NCI-H446 treated with DMSO at 0.1 percent for 48 hours (cell line): ENCODE data around the gene PTBP2.

Source experiments
- DNase-seq: peaks from one replicate; lab custom pipeline; 2025; lab: John Stamatoyannopoulos, UW

The PTBP2 gene, protein sequence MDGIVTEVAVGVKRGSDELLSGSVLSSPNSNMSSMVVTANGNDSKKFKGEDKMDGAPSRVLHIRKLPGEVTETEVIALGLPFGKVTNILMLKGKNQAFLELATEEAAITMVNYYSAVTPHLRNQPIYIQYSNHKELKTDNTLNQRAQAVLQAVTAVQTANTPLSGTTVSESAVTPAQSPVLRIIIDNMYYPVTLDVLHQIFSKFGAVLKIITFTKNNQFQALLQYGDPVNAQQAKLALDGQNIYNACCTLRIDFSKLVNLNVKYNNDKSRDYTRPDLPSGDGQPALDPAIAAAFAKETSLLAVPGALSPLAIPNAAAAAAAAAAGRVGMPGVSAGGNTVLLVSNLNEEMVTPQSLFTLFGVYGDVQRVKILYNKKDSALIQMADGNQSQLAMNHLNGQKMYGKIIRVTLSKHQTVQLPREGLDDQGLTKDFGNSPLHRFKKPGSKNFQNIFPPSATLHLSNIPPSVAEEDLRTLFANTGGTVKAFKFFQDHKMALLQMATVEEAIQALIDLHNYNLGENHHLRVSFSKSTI

GRCh38 chr1:96721416-96722160 is at the start of gene PTBP2:
TSS of gene PTBP2 (plus strand) at chr1:96721784. CDS start at chr1:96721865, 81 bp downstream.
- DNase-seq = peak; percentile 74

- DNase-seq = no peak
Observed at GRCh38 chr1:96674915-96675314, 46.7 kb upstream of the PTBP2 start.

GRCh38 chr1:96682056-96682455 is 39.5 kb upstream of the PTBP2 start:
- no peak for DNase-seq

DNA sequence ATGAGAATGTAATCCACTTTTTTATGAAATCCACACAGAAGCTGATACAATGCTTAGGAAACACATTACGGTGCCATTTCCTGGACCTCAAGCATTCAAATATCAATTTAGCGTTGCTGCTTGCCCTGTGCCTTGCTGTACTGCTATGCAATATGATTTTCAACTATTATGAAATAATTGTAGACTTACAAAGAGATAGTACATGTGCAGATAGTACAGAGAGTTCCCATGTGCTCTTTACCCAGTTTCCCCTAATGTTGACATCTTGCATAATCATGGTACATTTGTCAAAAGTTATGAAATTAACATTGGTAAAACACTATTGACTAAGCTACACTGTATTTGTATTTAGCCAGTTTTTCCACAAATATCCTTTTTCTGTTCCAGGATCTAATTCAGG is 37.7 kb upstream of the PTBP2 start:
- no peak for DNase-seq

DNA sequence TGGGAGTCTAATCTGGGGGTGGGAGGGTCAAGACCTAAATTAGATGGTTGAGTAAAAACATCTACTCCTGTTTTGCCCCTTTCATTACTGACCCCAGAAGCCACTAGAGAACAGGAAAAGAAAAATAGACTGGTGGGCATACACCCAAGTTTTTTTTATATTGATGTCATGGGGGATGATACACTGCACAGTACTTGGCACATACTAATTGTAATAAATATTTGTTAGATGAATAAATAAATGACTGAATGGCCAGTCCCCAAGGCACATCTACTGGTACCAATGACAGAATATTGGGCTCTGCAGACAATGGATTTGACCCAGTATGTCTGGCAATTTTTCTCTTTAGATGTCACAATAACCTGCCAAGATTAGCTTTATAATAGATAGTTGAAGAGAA is 36.8 kb upstream of the PTBP2 start:
- DNase-seq = no peak

- DNase-seq = no peak
Observed at GRCh38 chr1:96688767-96689166, 32.8 kb upstream of the PTBP2 start.

GRCh38 chr1:96695954-96696353 is 25.6 kb upstream of the PTBP2 start:
- DNase-seq = no peak

DNA sequence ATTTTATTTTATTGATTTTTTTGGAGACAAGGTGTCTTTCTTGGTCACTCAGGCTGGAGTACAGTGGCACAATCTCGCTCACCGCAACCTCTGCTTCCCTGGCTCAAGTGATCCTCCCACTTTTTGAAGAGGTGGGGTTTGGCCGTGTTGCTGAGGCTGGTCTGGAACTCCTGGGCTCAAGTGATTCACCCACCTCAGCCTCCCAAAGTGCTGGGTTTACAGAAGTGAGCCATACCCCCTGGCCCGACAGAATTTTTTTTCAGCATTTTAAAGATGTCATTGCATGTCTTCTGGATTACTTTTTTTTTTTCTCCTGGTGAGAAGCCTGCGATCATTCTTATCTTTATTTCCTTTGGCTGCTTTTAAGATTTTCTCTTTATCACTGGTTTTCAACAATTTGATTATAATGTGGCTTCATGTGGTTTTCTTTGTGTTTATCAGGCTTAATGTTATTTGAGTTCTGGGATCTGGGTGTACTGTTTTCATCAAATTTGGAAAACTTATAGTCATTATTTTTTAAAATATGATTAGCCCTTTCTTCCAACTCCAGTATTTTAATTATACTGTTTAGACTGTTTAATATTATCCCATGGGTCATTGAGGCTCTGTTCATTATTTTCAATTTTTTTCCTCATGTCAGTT is 23.1 kb upstream of the PTBP2 start:
- no peak for DNase-seq

DNA sequence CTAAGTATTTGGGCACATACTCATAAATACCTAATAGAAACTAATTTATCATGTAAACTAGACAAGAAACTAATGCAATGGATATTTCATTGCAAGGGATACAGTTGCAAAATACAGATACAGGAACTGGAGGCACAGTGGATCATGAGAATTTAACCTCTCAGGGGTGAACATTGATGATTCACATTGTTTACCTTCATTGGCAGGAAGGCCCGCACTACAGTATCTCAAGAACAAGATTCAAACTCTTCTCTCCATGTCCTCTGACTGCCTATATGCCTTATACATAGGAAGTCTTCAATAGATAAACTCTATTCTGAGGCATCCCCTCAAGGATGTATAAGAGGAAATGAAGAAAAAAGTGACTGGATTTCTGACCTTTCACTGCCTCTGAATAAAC is 18.4 kb upstream of the PTBP2 start:
- DNase-seq = no peak

- no peak for DNase-seq
Observed at GRCh38 chr1:96707023-96707422, 14.6 kb upstream of the PTBP2 start.

GRCh38 chr1:96708482-96708881 is 13.1 kb upstream of the PTBP2 start:
- DNase-seq = no peak

GRCh38 chr1:96710708-96711477 is 10.7 kb upstream of the PTBP2 start:
- DNase-seq = no peak

DNA sequence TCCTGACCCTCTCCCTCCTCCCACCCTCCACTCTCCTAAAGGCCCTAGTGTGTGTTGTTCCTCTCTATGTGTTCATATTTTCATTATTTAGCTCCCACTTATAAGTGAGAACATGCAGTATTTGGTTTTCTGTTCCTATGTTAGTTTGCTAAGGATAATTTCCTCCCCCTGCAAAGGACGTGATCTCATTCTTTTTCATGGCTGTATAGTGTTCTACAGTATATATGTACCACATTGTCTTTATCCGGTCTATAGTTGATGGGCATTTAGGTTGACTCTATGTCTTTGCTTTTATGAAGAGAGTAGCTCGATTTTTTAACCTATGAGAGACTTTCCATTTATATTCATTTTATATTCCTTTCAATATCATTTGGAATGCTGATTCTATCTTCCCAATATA is 7.9 kb upstream of the PTBP2 start:
- no peak for DNase-seq

DNA sequence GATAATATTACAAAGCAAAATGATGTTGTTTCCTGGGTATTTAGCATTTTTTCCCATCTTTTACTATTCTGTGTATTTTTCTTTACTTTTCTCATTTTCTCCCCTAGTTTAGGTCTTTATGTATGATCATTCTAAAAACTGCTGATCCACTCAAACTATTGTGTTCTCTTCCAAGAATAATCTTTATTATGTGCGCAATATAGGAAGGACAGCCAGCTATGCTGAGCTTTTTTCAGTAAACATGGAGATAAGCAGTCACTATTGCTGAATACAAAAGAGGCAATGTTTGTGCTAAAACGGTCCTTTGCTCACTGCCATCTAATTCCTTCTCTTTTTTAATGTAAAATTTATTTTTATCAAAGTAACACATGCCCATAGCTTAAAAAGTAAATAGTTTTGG is 6.7 kb upstream of the PTBP2 start:
- DNase-seq = no peak

DNA sequence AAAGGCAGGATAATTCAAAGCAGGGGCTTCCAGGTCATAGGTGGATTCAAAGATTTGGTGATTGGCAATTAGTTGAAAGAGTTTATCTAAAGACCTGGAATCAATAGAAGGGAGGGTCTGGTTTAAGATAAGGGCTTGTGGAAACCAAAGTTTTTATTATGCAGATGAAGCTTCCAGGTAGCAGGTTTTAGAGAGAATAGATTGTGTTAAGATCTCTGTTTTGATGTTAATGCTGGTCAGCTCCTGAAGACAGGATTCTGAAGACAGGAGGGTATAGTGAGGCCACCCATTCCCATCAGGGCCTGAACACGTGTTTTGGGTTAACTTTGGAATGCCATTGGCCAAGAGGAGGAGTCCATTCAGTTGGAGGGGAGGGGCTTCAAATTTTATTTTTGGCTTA is 6.1 kb upstream of the PTBP2 start:
- no peak for DNase-seq

GRCh38 chr1:96721053-96721415 is 550 bp upstream of the PTBP2 start:
- no peak for DNase-seq

DNA sequence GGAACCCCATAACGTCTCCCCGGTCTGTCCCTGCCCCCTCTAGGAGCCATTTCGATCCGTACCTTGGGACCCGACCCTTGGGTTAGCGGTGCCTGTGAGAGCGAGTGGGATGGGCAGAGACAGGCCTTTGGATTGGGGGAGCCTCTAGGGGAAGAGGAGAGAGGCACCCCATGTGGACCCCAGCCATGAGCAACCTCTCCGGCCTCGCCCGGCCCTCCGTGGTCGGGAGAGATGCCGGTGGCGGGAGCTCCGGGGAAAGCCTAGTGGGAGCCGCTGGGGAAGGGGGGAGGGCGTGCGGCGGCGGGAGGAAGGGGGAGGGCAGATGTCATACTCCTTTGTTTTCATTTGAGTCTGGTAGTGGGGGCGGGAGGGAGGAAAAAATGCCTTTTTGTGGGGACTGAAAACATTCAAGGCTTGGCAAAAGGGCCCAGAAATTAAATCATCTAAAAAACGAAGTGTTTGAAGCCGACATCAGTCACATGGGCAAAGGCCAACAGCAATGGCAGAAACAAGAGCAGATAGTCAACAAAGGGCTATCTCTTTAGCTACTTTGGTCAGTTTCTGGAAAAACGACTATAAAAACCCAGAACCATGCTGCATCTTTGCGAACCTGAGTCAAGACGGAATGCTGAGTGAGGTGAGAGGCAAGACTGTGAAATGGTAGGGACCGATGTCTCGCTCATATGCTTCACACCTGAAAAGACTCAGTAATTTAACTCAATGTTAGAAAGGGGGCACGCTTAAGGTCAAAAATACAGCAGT is 758 bp downstream of the PTBP2 start:
- DNase-seq = no peak

- DNase-seq = no peak
Observed at GRCh38 chr1:96722958-96723357, 1.4 kb downstream of the PTBP2 start.

GRCh38 chr1:96723377-96723776 is 1.8 kb downstream of the PTBP2 start:
- no peak for DNase-seq

GRCh38 chr1:96723936-96724335 is 2.4 kb downstream of the PTBP2 start:
- DNase-seq = no peak

DNA sequence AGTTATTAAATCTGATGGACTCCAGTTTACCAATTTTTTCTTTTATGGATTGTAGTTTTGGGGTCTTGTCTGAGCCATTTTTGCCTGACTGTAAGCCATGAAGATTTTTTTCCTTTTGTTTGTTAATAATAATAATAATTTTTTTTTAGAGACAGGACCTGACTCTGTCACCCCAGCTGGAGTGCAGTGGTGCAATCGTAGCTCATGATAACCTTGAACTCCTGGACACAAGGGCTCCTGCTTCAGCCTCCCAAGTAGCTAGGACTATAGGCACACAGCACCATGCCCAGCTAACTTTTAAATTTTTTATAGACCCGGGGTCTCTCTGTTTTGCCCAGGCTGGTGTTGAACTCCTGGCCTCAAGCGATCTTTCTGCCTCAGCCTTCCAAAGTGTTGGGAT is 6.3 kb downstream of the PTBP2 start:
- DNase-seq = no peak
